A549 (cell line): Measurements from ENCODE around the gene STING1.

Source experiments
- EHMT2 ChIP-seq: fragments of 200-600 bp; sonication (generic); IDR thresholded peaks from 2 replicates; pipeline ENCODE4 v1.6.1; 2016; ENCODE audit warnings: antibody characterized with exemption, low read depth, mild to moderate bottlenecking, moderate library complexity
- EP300 ChIP-seq, 2 experiments: fragments of >200 bp; sonication (Bioruptor Twin); formaldehyde crosslinking; IDR thresholded peaks; 2 replicates in 1 of 2; 3 replicates in 1 of 2; pipeline ENCODE4 v1.6.1; 2016 to 2017
- HOXA7 ChIP-seq: fragments of 250-450 bp; sonication (Bioruptor Pico); IDR thresholded peaks from 2 replicates; pipeline ENCODE4 v1.5.0; 2020; ENCODE audit warnings: mild to moderate bottlenecking, moderate library complexity
- MYC ChIP-seq: IDR thresholded peaks from 2 replicates; pipeline ENCODE4 v1.6.1; 2012; ENCODE audit warnings: mild to moderate bottlenecking, inconsistent platforms, low read length, improper control_type of control experiment, borderline replicate concordance
- NPAS2 ChIP-seq: fragments of 250-450 bp; sonication (Bioruptor Pico); IDR thresholded peaks from 2 replicates; pipeline ENCODE4 v1.8.0; 2022; ENCODE audit warnings: mild to moderate bottlenecking, moderate library complexity, borderline replicate concordance
- POLR2A ChIP-seq: IDR thresholded peaks from 2 replicates; pipeline ENCODE4 v1.6.1; 2012; ENCODE audit warnings: mild to moderate bottlenecking, low read length
- RAD21 ChIP-seq, 2 experiments: fragments of >200 bp in 1 of 2; sonication (Bioruptor Twin) in 1 of 2; formaldehyde crosslinking in 1 of 2; IDR thresholded peaks in 1 of 2; conservative IDR thresholded peaks in 1 of 2; 2 replicates in 1 of 2; 3 replicates in 1 of 2; pipeline ENCODE4 v1.6.1; 2012 to 2018; ENCODE audit warnings: inconsistent platforms in 1 of 2
- ZFP36 ChIP-seq: fragments of 450-650 bp; IDR thresholded peaks from 2 replicates; pipeline ENCODE4 v1.6.1; 2014; ENCODE audit warnings: borderline replicate concordance; ENCODE audit not compliant: partially characterized antibody
- TF ChIP-seq, protein P1 (sequence below): fragments of >200 bp; sonication (Bioruptor Twin); formaldehyde crosslinking; IDR thresholded peaks from 3 replicates; pipeline ENCODE4 v1.6.1; 2016

DNA sequence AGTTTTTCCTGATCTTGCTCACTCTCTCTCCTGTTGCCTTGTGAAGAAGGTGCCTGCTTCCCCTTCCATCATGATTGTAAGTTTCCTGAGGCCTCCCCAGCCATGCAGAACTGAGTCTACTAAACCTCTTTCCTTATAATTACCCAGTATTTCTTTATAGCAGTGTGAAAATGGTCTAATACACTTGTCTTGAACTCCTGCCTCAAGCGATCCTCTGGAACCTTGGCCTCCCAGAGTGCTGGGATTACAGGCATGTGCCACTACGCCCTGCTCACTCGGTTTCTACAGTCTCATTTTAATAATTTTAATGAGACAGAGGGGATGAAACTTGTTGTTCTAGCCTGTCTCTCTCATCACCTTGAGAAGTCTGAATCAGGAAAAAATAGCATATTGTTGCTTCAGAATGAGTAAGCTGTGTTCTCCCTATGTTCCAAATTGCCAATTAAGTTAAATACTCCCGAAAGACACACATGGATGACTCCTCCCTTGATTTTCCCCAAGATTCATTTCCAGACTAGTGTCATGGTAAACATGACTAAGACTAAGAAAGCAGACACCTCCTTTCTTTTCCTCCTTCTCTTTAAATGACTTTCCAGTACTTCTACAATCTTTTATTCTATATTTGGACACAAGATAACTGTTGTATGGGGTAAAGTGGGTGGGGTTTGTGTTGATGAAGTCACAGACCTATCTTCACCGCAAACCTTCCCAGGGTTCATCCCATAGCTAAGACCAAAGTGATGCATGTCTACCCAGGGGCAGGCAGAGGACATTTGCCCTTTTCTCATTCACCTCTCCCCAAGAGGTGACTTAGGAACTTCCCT is 35.4 kb downstream of the STING1 start:
- TF ChIP-seq, protein P1, sequence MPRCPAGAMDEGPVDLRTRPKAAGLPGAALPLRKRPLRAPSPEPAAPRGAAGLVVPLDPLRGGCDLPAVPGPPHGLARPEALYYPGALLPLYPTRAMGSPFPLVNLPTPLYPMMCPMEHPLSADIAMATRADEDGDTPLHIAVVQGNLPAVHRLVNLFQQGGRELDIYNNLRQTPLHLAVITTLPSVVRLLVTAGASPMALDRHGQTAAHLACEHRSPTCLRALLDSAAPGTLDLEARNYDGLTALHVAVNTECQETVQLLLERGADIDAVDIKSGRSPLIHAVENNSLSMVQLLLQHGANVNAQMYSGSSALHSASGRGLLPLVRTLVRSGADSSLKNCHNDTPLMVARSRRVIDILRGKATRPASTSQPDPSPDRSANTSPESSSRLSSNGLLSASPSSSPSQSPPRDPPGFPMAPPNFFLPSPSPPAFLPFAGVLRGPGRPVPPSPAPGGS: no peak
- TF ChIP-seq RAD21 (conservative IDR thresholded peaks at IDR 0.05 in 1 of 2, IDR thresholded peaks at IDR 0.05 in 1 of 2) (no peak), EHMT2 (no peak), NPAS2 (CRISPR knock-in tag) (no peak), EP300 (IDR thresholded peaks at IDR 0.05) (no peak), POLR2A (no peak), ZFP36 (no peak), HOXA7 (CRISPR knock-in tag) (no peak), MYC (no peak)
